Activated CD8-positive, alpha-beta memory T cell treated with anti-CD3 and anti-CD28 coated beads, Interleukin-2, amount 50 U/mL, for 24 hours (primary cell): ENCODE results near the gene MSH3.
"Not testable (repeated sequence)": the region's sequence is repeated elsewhere in the genome, so short reads cannot be mapped to it uniquely, and the experiment has no call there.

ENCODE experiments used
- DNase-seq: peaks from one replicate; pipeline ENCODE4 v3.0.0-alpha.2; 2020; ENCODE audit errors: extremely low read depth

The MSH3 gene

DNA sequence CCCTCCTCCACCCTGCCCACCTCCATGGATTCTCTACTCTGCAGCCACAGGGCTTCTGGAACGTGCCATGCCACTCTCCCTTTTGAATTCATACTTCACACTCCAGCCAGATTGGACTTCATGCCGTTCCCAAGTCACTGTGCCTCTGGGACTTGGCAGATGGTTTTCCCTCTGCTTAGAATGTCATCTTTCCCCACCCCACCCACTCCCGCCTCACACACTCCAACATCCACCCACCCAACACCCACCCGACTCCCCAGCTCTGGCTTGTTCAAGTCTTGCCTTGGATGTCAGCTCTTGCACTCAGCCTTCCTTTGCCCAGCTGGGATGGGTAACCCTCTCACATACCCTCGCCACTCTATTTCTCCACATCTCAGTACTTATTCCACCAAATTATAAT, 142.4 kb downstream of the MSH3 start:
- DNase-seq: no peak

DNA sequence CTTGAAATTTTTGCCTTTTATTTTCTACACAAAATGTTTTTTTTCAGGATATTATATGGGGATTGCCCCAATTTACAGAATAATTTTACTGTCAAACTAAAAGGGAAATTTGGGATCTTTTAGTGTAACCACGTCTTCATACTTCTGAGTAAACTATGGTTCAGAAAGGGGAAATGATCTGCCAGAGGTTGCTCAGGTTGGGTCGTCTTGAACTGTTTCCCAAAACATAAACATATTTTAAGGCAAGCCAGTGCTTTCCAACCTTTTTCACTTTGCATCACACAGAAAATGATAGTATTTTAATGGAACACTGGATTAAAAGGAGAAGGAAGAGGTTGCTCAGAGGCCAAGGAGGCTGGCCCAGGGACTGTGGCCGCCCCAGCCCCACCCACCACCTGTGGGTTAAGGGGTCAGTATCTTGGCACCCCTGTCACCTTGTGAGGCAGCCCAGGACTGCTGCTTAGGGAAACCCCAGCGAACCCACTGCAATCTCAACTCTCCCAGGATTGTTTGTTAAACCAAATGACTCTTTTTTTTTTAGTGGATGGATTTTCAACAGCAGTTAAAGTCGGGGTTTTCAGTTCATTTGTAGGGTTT, 143.1 kb downstream of the MSH3 start:
- DNase-seq: no peak

DNA sequence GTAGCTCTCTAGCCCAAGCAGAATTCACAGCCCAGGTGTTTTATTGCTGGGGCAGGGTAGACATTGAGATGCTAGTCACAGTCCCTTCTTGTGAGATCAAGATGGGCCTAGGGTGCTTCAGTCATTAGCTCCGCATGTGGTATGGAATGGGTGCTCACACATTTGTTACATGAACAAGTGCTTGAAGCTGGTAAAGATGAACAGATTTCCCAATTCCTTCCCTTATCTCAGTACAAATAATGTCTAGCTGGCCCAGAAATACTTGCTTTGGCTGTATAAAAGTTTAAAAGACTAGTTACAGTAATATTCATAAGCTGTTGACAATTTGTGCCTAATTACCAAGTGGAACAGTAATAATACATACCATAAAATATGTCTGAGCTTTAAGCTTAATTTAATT, 143.7 kb downstream of the MSH3 start:
- DNase-seq: no peak

- DNase-seq: no peak
These were observed 144.2 kb downstream of the MSH3 start for GRCh38 chr5:80798633-80799032.

- no peak for DNase-seq
These were observed 144.6 kb downstream of the MSH3 start for GRCh38 chr5:80799041-80799440.

GRCh38 chr5:80799573-80799972, 145.1 kb downstream of the MSH3 start:
- DNase-seq: no peak

DNA sequence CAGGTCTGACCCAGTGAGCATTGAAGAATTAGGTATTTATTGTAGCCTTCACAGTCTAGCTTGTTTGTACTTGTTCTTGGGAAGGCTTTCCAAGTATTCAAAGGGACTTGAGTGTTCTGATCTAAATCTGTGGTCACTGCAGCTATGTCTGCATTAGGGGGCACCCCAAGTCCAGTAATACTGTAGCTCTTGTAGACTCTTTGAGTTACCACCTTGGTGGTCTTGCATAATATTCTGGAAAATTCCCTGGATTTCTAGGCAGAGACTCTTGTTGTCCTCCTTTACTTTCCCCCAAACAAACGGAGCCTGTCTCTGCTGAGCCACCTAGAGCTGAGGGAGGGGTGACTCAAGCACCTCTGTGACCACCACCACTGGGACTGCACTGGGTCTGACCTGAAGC, 149.9 kb downstream of the MSH3 start:
- DNase-seq: no peak

DNA sequence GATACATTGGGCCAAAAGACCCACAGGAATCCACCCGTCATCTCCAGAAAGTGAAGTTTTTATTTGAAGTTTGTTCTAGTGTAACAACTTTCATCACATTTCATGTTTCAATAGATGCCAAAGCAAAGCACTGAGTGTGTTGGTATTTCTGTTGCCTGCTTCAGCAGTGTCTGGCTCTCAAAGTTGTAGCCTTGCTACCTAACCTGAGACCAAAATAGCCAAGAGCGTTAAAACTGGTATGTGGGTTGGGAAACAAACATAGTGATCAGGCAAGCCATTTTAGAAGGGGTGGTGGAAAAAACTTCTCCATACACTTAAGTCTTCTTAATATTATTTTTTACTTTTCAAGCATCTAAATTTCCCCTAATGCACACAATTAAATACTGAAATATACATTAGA, 150.6 kb downstream of the MSH3 start:
- DNase-seq: no peak

- no peak for DNase-seq
These were observed 152.5 kb downstream of the MSH3 start for GRCh38 chr5:80806929-80807328.

DNA sequence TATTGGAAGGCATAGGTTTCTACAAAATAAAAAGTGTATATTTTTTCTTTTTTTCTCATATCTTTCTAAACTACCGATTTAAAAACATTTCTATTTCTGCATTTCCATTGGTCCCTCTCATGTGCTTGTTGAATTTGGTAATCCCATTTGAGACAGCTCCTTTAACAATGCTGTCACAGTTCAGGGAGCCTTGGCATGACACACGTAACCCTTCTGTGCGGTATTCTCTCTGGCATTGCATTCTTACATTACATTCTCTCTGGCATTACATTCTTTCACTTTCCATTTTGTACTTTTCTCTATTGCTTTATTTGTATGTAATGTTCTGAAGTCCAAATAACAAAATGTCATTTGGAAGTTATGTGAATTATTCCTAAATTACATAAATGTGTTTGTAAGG, 155.0 kb downstream of the MSH3 start:
- DNase-seq: no peak

GRCh38 chr5:80810425-80810824, 156.0 kb downstream of the MSH3 start:
- DNase-seq: no peak

- no peak for DNase-seq
These were observed 162.1 kb downstream of the MSH3 start for GRCh38 chr5:80816590-80816989.

- DNase-seq: no peak
These were observed 166.2 kb downstream of the MSH3 start for GRCh38 chr5:80820685-80821084.

DNA sequence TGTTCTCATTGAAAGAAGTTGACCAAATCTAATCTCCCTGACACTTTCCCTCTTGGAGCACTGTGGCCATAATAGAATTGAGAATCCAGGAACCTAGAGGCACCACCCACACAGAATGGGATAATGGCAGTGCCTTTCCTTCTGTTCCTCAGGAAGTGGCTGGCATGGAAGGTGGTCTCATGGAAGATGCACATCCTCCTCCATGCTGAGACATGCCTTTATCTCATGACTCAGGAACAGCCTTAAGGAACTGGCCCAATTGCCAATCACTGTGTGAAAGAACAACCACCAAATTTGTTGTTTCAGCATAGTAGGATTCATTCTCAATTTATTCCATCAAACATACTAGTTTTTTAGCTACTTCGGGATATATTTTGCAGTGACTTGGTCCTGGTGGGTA, 168.2 kb downstream of the MSH3 start:
- DNase-seq: no peak

GRCh38 chr5:80824159-80824558, 169.7 kb downstream of the MSH3 start:
- not testable (repeated sequence) for DNase-seq

- no peak for DNase-seq
These were observed 171.5 kb downstream of the MSH3 start for GRCh38 chr5:80825786-80826460.

- no peak for DNase-seq
These were observed 180.3 kb downstream of the MSH3 start for GRCh38 chr5:80834710-80835109.

DNA sequence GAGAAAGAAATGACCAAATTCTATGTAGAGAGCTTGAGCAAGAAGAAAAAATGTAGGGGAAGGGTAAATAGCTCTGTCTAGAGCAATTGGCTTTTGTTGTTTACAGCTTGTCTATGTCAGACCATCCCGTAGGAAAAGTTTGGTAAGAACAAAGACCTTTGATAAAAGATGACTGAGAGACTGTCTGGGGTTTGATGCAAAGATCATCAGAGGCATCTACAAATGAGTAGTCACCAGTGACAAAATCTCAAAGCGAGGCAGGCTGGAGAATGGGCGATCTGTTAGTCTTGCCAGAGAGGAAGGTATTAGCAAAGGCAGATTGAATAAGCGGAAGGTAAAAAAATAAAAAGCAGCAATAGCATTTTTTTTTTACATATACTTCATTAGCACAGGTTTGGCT, 180.7 kb downstream of the MSH3 start:
- DNase-seq: no peak

DNA sequence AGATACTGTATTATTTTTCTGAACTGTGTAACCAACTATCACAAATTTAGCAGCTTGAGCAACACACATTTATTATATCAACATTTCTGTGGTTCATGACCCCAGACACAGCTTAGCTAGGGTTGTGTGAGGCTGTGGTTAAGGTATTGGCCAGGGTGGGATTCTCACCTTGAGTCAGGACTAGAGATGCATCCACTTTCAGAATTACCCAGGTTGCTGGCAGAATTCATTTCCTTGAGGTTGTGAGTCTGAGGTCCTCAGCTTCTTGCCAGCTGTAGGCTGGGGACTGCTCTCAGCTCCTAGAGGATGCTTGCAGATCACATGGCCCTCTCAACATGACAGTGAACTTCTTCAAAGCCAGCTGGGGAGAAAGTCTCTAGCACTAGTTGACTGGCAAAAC, 183.2 kb downstream of the MSH3 start:
- no peak for DNase-seq

DNA sequence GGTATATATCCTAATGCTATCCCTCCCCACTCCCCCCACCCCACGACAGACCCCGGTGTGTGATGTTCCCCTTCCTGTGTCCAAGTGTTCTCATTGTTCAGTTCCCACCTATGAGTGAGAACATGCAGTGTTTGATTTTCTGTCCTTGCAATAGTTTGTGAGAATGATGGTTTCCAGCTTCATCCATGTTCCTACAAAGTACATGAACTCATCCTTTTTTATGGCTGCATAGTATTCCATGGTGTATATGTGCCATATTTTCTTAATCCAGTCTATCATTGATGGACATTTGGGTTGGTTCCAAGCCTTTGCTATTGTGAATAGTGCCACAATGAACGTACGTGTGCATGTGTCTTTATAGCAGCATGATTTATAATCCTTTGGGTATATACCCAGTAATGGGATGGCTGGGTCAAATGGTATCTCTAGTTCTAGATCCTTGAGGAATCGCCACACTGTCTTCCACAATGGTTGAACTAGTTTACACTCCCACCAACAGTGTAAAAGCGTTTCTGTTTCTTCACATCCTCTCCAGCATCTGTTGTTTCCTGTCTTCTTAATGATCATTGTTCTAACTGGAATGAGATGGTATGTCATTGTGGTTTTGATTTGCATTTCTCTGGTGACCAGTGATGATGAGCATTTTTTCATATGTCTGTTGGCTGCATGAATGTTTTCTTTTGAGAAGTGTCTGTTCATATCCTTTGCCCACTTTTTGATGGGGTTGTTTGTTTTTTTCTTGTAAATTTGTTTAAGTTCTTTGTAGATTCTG, 186.8 kb downstream of the MSH3 start:
- not testable (repeated sequence) for DNase-seq

GRCh38 chr5:80846422-80846821, 192.0 kb downstream of the MSH3 start:
- DNase-seq: not testable (repeated sequence)

DNA sequence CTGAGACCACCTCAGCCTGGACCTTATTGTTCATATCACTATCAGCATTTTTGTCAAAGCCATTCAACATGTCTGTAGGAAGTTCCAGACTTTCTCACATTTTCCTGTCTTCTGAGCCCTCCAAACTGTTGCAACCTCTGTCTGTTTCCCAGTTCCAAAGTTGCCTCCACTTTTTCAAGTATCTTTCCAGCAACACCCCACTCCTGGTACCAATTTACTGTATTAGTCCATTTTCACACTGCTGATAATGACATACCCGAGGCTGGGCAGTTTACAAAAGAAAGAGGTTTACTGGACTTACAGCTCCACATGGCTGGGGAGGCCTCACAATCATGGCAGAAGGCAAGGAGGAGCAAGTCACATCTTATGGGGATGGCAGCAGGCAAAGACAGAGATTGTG, 195.7 kb downstream of the MSH3 start:
- DNase-seq: not testable (repeated sequence)
